SU-DHL-6 (cell line): ENCODE results near the gene TMEM208.

ENCODE experiments used
- H2AFZ ChIP-seq: fragments of 200-600 bp; sonication (generic); 2 replicates; pipeline ENCODE4 v1.6.1; 2014; ENCODE audit warnings: low read depth, mild to moderate bottlenecking, moderate library complexity, mixed read lengths, antibody characterized with exemption, low read length; ENCODE audit not compliant: severe bottlenecking
- H3F3A ChIP-seq: fragments of 200-600 bp; shearing (Covaris generic); 2 replicates; pipeline ENCODE4 v1.6.0; 2016; ENCODE audit warnings: antibody characterized with exemption, mild to moderate bottlenecking; ENCODE audit not compliant: insufficient read depth
- H3K27ac ChIP-seq: fragments of 200-600 bp; sonication (generic); 2 replicates; pipeline ENCODE4 v1.5.1; 2016; ENCODE audit warnings: low read depth, mild to moderate bottlenecking, low read length, moderate library complexity, mixed read lengths
- H3K27me3 ChIP-seq: fragments of 200-600 bp; sonication (generic), shearing (Covaris generic); 2 replicates; pipeline ENCODE4 v1.6.0; 2014; ENCODE audit warnings: mild to moderate bottlenecking, low read length
- H3K36me3 ChIP-seq: fragments of 200-600 bp; sonication (generic); 2 replicates; pipeline ENCODE4 v1.6.1; 2014; ENCODE audit warnings: mild to moderate bottlenecking, low read length, mixed read lengths
- H3K4me2 ChIP-seq: fragments of 300-600, 200-600 bp; shearing (Covaris generic), sonication (generic); 2 replicates; pipeline ENCODE4 v1.6.0; 2014; ENCODE audit warnings: low read length, low read depth, mild to moderate bottlenecking; ENCODE audit not compliant: poor library complexity, severe bottlenecking
- H3K4me3 ChIP-seq: fragments of 200-600 bp; sonication (generic); 2 replicates; pipeline ENCODE4 v1.5.1; 2014; ENCODE audit warnings: antibody characterized with exemption, low read length, mild to moderate bottlenecking, mixed read lengths; ENCODE audit not compliant: insufficient read depth, poor library complexity, severe bottlenecking
- H3K79me2 ChIP-seq: fragments of 200-600 bp; sonication (generic); 2 replicates; pipeline ENCODE4 v1.6.1; 2014; ENCODE audit warnings: mild to moderate bottlenecking, low read length, moderate library complexity; ENCODE audit not compliant: insufficient read depth
- H3K9ac ChIP-seq: fragments of 200-600 bp; sonication (generic); 2 replicates; pipeline ENCODE4 v1.7.0; 2014; ENCODE audit warnings: mild to moderate bottlenecking, low read length
- H3K9me2 ChIP-seq: fragments of 200-600 bp; sonication (generic); replicated peaks from 2 replicates; pipeline ENCODE4 v1.6.1; 2014; ENCODE audit warnings: low read length; ENCODE audit not compliant: insufficient read depth
- H3K9me3 ChIP-seq: fragments of 200-600 bp; sonication (generic); 2 replicates; pipeline ENCODE4 v1.6.1; 2014; ENCODE audit warnings: low read length, mixed read lengths; ENCODE audit not compliant: insufficient read depth
- H4K20me1 ChIP-seq: fragments of 200-600 bp; sonication (generic); 2 replicates; pipeline ENCODE4 v1.6.1; 2014; ENCODE audit warnings: low read depth, mild to moderate bottlenecking, antibody characterized with exemption, low read length, moderate library complexity, mixed read lengths
- EZH2phosphoT487 ChIP-seq: fragments of 200-600 bp; sonication (generic), shearing (Covaris generic); conservative IDR thresholded peaks from 2 replicates; pipeline ENCODE4 v1.6.1; 2018; ENCODE audit warnings: mild to moderate bottlenecking, antibody characterized with exemption, low read length, moderate library complexity, mixed read lengths
- TF ChIP-seq, protein P1 (sequence below): fragments of 200-600 bp; sonication (generic); IDR thresholded peaks from one replicate; pipeline ENCODE4 v1.5.1; 2017; ENCODE audit warnings: antibody characterized with exemption, mild to moderate bottlenecking, low read length, moderate library complexity; ENCODE audit not compliant: insufficient read depth, poor library complexity, severe bottlenecking

Gene TMEM208

DNA sequence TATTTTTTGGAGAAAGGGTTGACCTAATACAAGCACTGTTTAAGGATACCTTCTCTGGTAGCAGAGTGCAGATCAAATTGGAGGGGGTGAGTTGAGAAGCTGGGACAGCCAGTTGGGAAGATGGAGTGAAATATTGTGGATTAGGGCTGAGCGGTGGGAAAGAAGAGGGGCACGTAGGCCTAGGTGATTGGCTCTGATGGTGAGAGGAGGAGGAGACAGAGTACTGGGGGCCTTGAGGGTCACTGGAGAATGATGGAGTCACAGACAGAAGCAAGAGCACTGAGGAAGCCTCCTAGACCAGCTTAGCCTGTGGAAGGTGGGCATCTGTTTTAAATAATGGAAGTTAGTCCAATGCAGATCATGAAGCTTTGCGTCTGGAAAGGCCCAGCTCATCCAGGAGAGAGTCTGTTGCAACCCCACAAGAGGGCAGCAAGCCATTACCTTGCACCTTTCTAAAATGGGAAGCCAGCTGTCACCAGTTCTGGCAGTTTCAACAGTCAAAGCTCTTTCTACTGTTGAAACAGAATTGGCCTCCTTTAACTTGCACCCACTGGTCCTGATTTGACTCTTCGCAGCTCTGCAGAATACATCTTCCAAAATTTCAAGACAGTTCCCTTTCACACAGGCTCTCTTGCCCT is 33.6 kb downstream of the TMEM208 start:
- no peak overlapping the region for H3K9ac ChIP-seq

DNA sequence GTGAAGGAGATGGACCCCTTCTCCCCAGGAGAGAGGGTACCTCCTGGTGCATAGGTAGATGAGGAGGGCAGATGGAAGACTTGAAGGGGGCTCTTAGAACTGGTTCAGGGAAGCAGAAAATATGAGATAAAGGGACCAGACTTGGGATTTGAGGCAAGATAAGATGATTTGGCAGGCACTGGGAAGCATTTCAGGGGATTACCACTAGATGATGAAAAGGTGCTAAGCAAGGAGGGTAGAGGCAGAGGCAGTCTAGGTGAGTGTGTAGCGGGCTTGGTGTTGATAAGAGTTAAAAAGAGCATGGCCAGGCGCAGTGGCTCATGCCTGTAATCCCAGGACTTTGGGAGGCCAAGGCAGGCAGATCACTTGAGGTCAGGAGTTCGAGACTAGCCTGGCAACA is 36.3 kb downstream of the TMEM208 start:
- Histone ChIP-seq H3K79me2 (no peaks in the 10 kb centered on the region), H3K4me2 (no peak overlapping the region), H3K27ac (no peak overlapping the region), H3K36me3 (no peaks in the 10 kb centered on the region), H3K27me3 (no peaks in the 10 kb centered on the region), H3K4me3 (no peak overlapping the region), H3K9me3 (no peaks in the 10 kb centered on the region), H3F3A (no peaks in the 10 kb centered on the region), H3K9ac (no peak overlapping the region), H3K9me2 (no peaks in the 10 kb centered on the region), H4K20me1 (no peaks in the 10 kb centered on the region), H2AFZ (no peak overlapping the region)
- TF ChIP-seq, protein P1, sequence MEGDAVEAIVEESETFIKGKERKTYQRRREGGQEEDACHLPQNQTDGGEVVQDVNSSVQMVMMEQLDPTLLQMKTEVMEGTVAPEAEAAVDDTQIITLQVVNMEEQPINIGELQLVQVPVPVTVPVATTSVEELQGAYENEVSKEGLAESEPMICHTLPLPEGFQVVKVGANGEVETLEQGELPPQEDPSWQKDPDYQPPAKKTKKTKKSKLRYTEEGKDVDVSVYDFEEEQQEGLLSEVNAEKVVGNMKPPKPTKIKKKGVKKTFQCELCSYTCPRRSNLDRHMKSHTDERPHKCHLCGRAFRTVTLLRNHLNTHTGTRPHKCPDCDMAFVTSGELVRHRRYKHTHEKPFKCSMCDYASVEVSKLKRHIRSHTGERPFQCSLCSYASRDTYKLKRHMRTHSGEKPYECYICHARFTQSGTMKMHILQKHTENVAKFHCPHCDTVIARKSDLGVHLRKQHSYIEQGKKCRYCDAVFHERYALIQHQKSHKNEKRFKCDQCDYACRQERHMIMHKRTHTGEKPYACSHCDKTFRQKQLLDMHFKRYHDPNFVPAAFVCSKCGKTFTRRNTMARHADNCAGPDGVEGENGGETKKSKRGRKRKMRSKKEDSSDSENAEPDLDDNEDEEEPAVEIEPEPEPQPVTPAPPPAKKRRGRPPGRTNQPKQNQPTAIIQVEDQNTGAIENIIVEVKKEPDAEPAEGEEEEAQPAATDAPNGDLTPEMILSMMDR, result no peak
- no peak for TF ChIP-seq EZH2phosphoT487

More for the DNA sequence above, 33.6 kb downstream of the TMEM208 start:
- H3K9me2 ChIP-seq, result no peaks in the 10 kb centered on the region
- H3K9me3 ChIP-seq, result no peaks in the 10 kb centered on the region
- no peaks in the 10 kb centered on the region for H3K36me3 ChIP-seq
- TF ChIP-seq, protein P1, result peak; percentile 45
- no peak for TF ChIP-seq EZH2phosphoT487
- H2AFZ ChIP-seq, result no peak overlapping the region
- H3K79me2 ChIP-seq, result no peaks in the 10 kb centered on the region
- no peak overlapping the region for H3K27ac ChIP-seq
- H3K27me3 ChIP-seq, result no peaks in the 10 kb centered on the region
- H4K20me1 ChIP-seq, result no peaks in the 10 kb centered on the region
- H3K4me3 ChIP-seq, result no peak overlapping the region
- H3K4me2 ChIP-seq, result no peak overlapping the region
- H3F3A ChIP-seq, result no peaks in the 10 kb centered on the region

DNA sequence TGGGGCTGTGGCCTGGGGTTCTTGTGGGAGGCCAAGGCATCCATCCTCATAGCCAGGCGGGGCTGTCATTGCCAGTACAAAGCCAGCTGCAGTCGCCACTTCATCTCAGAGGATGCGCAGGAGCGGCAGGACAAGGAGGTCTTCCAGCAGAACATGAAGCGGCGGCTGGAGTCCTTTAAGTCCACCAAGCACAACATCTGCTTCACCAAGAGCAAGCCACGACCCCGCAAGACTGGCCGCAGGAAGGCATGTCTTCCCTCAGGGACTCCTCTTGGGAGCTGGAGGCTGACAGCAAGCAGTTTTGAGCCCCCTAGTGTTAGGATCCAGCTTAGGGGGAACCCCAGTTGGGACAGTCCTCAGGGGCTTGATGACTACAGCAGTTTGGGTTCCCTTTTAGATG is 37.3 kb downstream of the TMEM208 start:
- TF ChIP-seq EZH2phosphoT487, result no peak
- TF ChIP-seq, protein P1, result no peak
- Histone ChIP-seq H3K27me3 (no peaks in the 10 kb centered on the region), H3K36me3 (no peaks in the 10 kb centered on the region), H3K79me2 (no peaks in the 10 kb centered on the region), H3K9me3 (no peaks in the 10 kb centered on the region), H3K4me3 (no peak overlapping the region), H3K27ac (no peak overlapping the region), H3K4me2 (no peak overlapping the region), H3F3A (no peaks in the 10 kb centered on the region), H3K9ac (no peak overlapping the region), H4K20me1 (no peaks in the 10 kb centered on the region), H3K9me2 (no peaks in the 10 kb centered on the region), H2AFZ (no peak overlapping the region)

DNA sequence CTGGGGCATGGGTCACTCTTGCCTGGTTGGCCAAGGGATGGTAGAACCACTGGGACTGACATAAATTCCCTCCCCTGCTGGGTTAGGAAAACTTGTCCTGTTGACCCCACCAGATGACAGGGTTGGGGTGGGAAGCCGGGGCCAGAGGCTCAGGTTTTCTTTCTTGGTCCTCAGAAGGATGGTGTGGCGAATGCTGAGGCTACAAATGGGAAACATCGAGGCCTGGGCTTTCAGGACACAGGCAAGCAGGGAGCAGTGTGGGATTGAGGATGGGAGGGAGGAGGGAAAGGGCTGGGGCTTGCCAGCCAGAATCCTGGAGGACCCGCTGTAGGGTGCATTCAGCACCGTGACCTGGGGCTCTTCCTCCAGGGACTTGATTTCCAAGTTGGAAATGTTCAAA is 37.9 kb downstream of the TMEM208 start:
- H3K4me2 ChIP-seq, result no peak overlapping the region

More for the DNA sequence above, 37.9 kb downstream of the TMEM208 start:
- Histone ChIP-seq H3K27me3 (no peaks in the 10 kb centered on the region), H3F3A (no peaks in the 10 kb centered on the region), H3K36me3 (no peaks in the 10 kb centered on the region), H3K9me3 (no peaks in the 10 kb centered on the region), H3K9me2 (no peaks in the 10 kb centered on the region), H2AFZ (no peak overlapping the region), H3K9ac (no peak overlapping the region), H3K79me2 (no peaks in the 10 kb centered on the region), H4K20me1 (no peaks in the 10 kb centered on the region), H3K4me3 (no peak overlapping the region), H3K27ac (no peak overlapping the region)
- TF ChIP-seq, protein P1, result no peak
- no peak for TF ChIP-seq EZH2phosphoT487
